A549 (cell line): ENCODE data around the gene SLF2. TPM values are rescaled to one million over a fixed set of nuclear protein-coding genes. Genes with fewer than 3 reads are reported as not detected.

Experiments used
- ATAC-seq, 2 experiments: fragments of 200-7000 bp in 1 of 2; fragments of >200 bp in 1 of 2; cut with Nextera tagmentation in 1 of 2; cut with Tn5 transposase in 1 of 2; 3 replicates each; pipeline versions ENCODE4 v1.8.0 to v1.9.1; 2018 to 2020; ENCODE audit warnings: mild to moderate bottlenecking in 1 of 2, moderate library complexity in 1 of 2
- CTCF ChIA-PET: fragments of 300-600 bp; sonication (Branson Sonifier 250); formaldehyde crosslinking; extraction: SDS; loops from one replicate; lab custom pipeline; 2021; ENCODE audit warnings: antibody characterized with exemption, inconsistent platforms; lab: Yijun Ruan, JAX
- POLR2A ChIA-PET: fragments of 350-600 bp; formaldehyde crosslinking; extraction: SDS; loops from one replicate; lab custom pipeline; 2021; ENCODE audit warnings: antibody characterized with exemption, inconsistent platforms; lab: Yijun Ruan, JAX
- DNase-seq, 2 experiments: peaks; one replicate each; pipeline versions ENCODE4 v3.0.0 to v3.0.0-alpha.2; 2011 to 2016; ENCODE audit warnings: low read depth in 1 of 2, low spot score in 1 of 2
- FAIRE-seq: peaks from 2 replicates; lab custom pipeline; 2011; peaks lifted over from hg19 to GRCh38; lab: Jason Lieb, UNC
- H3K27ac ChIP-seq, 2 experiments: fragments of >200 bp; sonication (Bioruptor Twin); formaldehyde crosslinking; 3 replicates each; pipeline ENCODE4 v1.5.1; 2016 to 2017
- H3K4me1 ChIP-seq: fragments of >200 bp; sonication (Bioruptor Twin); formaldehyde crosslinking; 3 replicates; pipeline ENCODE4 v1.6.1; 2016
- H3K4me2 ChIP-seq: fragments of >200 bp; sonication (Bioruptor Twin); formaldehyde crosslinking; 3 replicates; pipeline ENCODE4 v1.6.1; 2016
- H3K4me3 ChIP-seq: fragments of >200 bp; sonication (Bioruptor Twin); formaldehyde crosslinking; 3 replicates; pipeline ENCODE4 v1.5.1; 2016
- H3K9me3 ChIP-seq: fragments of >200 bp; sonication (Bioruptor Twin); formaldehyde crosslinking; 3 replicates; pipeline ENCODE4 v1.6.1; 2016
- ATOH8 ChIP-seq: fragments of 250-450 bp; sonication (Bioruptor Pico); IDR thresholded peaks from 2 replicates; pipeline ENCODE4 v1.5.0; 2020; ENCODE audit warnings: low read depth, mild to moderate bottlenecking, moderate library complexity
- CEBPB ChIP-seq, 2 experiments: fragments of >200 bp in 1 of 2; sonication (Bioruptor Twin) in 1 of 2; formaldehyde crosslinking in 1 of 2; IDR thresholded peaks; 2 replicates each; pipeline ENCODE4 v1.6.1; 2012 to 2016
- CHD4 ChIP-seq: fragments of 200-600 bp; sonication (generic); IDR thresholded peaks from 2 replicates; pipeline ENCODE4 v1.6.1; 2016; ENCODE audit warnings: antibody characterized with exemption, mild to moderate bottlenecking, borderline replicate concordance
- CTCF ChIP-seq: fragments of >200 bp; sonication (Bioruptor Twin); formaldehyde crosslinking; IDR thresholded peaks from 3 replicates; pipeline ENCODE4 v1.5.1; 2016
- EHMT2 ChIP-seq: fragments of 200-600 bp; sonication (generic); IDR thresholded peaks from 2 replicates; pipeline ENCODE4 v1.6.1; 2016; ENCODE audit warnings: antibody characterized with exemption, low read depth, mild to moderate bottlenecking, moderate library complexity
- FOSB ChIP-seq: fragments of 250-450 bp; sonication (Bioruptor Pico); IDR thresholded peaks from 2 replicates; pipeline ENCODE4 v1.5.0; 2020; ENCODE audit warnings: mild to moderate bottlenecking, moderate library complexity
- GATA3 ChIP-seq: IDR thresholded peaks from 2 replicates; pipeline ENCODE4 v1.6.1; 2012; ENCODE audit warnings: borderline replicate concordance
- HEYL ChIP-seq: fragments of 250-450 bp; sonication (Bioruptor Pico); IDR thresholded peaks from 2 replicates; pipeline ENCODE4 v1.8.0; 2021; ENCODE audit warnings: mild to moderate bottlenecking, moderate library complexity
- HOXB13 ChIP-seq: fragments of 250-450 bp; sonication (Bioruptor Pico); IDR thresholded peaks from 2 replicates; pipeline ENCODE4 v1.5.0; 2020; ENCODE audit warnings: low read depth, mild to moderate bottlenecking, moderate library complexity
- JUN ChIP-seq, 2 experiments: fragments of >200 bp; sonication (Bioruptor Twin); formaldehyde crosslinking; IDR thresholded peaks; 2 replicates in 1 of 2; 3 replicates in 1 of 2; pipeline ENCODE4 v1.6.1; 2016 to 2017
- MAFK ChIP-seq: fragments of 450-650 bp; IDR thresholded peaks from 2 replicates; pipeline ENCODE4 v1.6.1; 2014; ENCODE audit not compliant: partially characterized antibody
- RAD21 ChIP-seq, 2 experiments: fragments of >200 bp in 1 of 2; sonication (Bioruptor Twin) in 1 of 2; formaldehyde crosslinking in 1 of 2; IDR thresholded peaks in 1 of 2; conservative IDR thresholded peaks in 1 of 2; 2 replicates in 1 of 2; 3 replicates in 1 of 2; pipeline ENCODE4 v1.6.1; 2012 to 2018; ENCODE audit warnings: inconsistent platforms in 1 of 2
- RCOR1 ChIP-seq: fragments of 150-350 bp; IDR thresholded peaks from 2 replicates; pipeline ENCODE4 v1.6.1; 2014; ENCODE audit warnings: antibody characterized with exemption, low read length, low read depth
- RNF2 ChIP-seq: fragments of 200-600 bp; sonication (generic); IDR thresholded peaks from 2 replicates; pipeline ENCODE4 v1.6.1; 2016; ENCODE audit warnings: low read depth, mild to moderate bottlenecking, antibody characterized with exemption, moderate library complexity, borderline replicate concordance
- TP53 ChIP-seq: fragments of 250-450 bp; sonication (Bioruptor Pico); IDR thresholded peaks from 2 replicates; pipeline ENCODE4 v1.5.0; 2021; ENCODE audit warnings: mild to moderate bottlenecking, moderate library complexity
- ZC3H11A ChIP-seq: fragments of 450-650 bp; IDR thresholded peaks from 2 replicates; pipeline ENCODE4 v1.6.1; 2014; ENCODE audit warnings: antibody characterized with exemption, mild to moderate bottlenecking
- ZFP36 ChIP-seq: fragments of 450-650 bp; IDR thresholded peaks from 2 replicates; pipeline ENCODE4 v1.6.1; 2014; ENCODE audit warnings: borderline replicate concordance; ENCODE audit not compliant: partially characterized antibody
- WGBS: methylation state at CpG from one replicate; pipeline ENCODE4 v1.1.6; 2017; ENCODE audit errors: missing lambda C conversion rate; 5-methylcytosine and 5-hydroxymethylcytosine counted together
- polyA plus RNA-seq, 4 experiments: library from polyadenylated mRNA; depleted of rRNA in 3 of 4; stranded (reverse); fragments of >200 nt; fragmentation: RNase III in 1 of 4; extraction: RNeasy Plus Mini Kit Qiagen cat#74134 plus additional on column Dnase treatment in 1 of 4; gene quantifications; 2 replicates in 3 of 4; 3 replicates in 1 of 4; pipeline ENCODE4 v1.2.3, GENCODE V29; 2011 to 2017
- TF ChIP-seq, protein P1 (sequence below): fragments of 250-450 bp; sonication (Bioruptor Pico); IDR thresholded peaks from 2 replicates; pipeline ENCODE4 v1.5.0; 2021; ENCODE audit warnings: mild to moderate bottlenecking, moderate library complexity, borderline replicate concordance
- TF ChIP-seq, protein P2 (sequence below): fragments of >200 bp; sonication (Bioruptor Twin); formaldehyde crosslinking; IDR thresholded peaks from 2 replicates; pipeline ENCODE4 v1.6.1; 2016

SLF2 gene
- polyA plus RNA-seq, 2 of the 4 experiments (the other 2 are of a cell fraction), result 13.0 to 16.6 TPM

DNA sequence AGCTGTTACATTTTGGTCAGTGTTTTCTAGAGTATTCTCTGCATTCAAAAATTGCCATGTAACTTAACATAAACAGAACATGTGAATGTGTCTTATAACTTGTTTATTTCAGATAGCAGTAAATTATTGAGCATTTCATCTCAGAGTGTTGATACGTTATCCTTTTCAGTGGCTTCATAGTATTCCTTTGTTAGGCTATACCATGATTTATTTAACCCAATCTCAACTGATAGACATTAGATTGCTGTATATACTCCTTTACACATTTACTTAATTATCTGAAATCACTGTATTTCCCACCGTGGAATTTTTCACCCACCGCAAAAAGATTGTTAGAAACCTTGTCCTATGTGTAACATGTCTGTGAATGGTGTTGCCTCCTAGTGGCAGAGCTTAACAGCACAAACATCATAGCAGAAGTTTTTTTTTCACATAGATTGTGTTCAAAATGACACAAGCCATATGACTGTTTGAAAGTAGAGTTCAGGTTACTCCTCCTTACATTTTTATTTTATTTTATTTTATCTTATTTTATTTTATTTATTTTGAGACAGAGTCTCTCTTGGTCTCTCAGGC is 21.4 kb downstream of the SLF2 start:
- no peak overlapping the region for H3K4me3 ChIP-seq
- no peak for TF ChIP-seq JUN (IDR thresholded peaks at IDR 0.05)
- TF ChIP-seq CTCF, result peak; percentile 54
- 0 out of 5 replicates have a peak, but pooled peaks of 1 of the 2 experiments have one; percentile 14 for TF ChIP-seq RAD21 (conservative IDR thresholded peaks at IDR 0.05 in 1 of 2, IDR thresholded peaks at IDR 0.05 in 1 of 2)
- FAIRE-seq, result no peak
- no peak overlapping the region for H3K27ac ChIP-seq
- ATAC-seq, result peak; percentile 39 to 52; a peak in 1 of 6 replicates
- no peak overlapping the region for H3K4me2 ChIP-seq
- WGBS, result 96% methylated on average over 3 of the region's 3 CpGs
- CTCF ChIA-PET, result interaction anchor here (0.5 to 1.6 kb wide), 7 partner anchors 9 to 35 kb away, joined by 3 to 5 read pairs (median 3); partner anchors contain the start of gene SLF2
- POLR2A ChIA-PET, result no interaction called here
- DNase-seq, result peak in 1 of 2 experiments; percentile 39
- H3K9me3 ChIP-seq, result no peaks in the 10 kb centered on the region
- H3K4me1 ChIP-seq, result no peaks in the 10 kb centered on the region

DNA sequence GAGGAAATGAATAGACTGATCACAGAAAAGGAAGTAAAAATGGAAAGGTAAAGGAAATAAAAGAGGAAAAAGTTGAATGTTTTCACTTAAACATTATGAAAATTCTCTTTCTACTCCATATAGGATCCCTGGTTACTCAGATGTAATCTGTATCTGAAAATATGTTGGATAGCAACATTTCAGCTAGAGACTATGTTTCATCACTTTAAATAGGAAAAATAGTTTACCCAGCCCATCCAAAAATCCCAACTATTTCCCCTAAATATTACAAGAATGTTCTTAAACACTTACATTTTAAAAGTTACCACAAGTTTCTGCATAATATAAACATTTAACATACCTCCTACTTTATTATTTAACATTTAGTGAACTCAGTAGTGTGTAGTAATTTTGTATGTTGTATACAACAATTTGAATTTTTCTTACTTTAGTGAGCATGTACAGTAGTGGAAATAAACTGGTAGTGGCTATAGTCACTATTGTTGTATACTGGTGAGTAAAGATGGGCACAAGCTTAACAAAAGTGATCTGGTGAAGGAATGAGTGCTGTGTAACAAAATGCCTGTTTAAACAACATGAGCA is 27.1 kb downstream of the SLF2 start:
- POLR2A ChIA-PET, result interaction anchor here (1.2 kb wide), 1 partner anchor 27 kb away, joined by 4 read pairs; the partner anchor contains the start of gene SLF2
- Histone ChIP-seq H3K4me2 (no peak overlapping the region), H3K4me1 (no peaks in the 10 kb centered on the region), H3K9me3 (no peaks in the 10 kb centered on the region), H3K4me3 (no peak overlapping the region), H3K27ac (no peak overlapping the region)
- DNase-seq (no peak), ATAC-seq (no peak), FAIRE-seq (no peak)
- CTCF ChIA-PET, result interaction anchor here (1.0 kb wide), 1 partner anchor 9 kb away, joined by 3 read pairs; no protein-coding TSS in a partner anchor
- TF ChIP-seq FOSB (CRISPR knock-in tag) (no peak), RCOR1 (no peak), ZC3H11A (no peak), TP53 (no peak), CHD4 (no peak), GATA3 (no peak), HEYL (CRISPR knock-in tag) (no peak), MAFK (no peak), RNF2 (no peak), EHMT2 (no peak)
- TF ChIP-seq, protein P1, sequence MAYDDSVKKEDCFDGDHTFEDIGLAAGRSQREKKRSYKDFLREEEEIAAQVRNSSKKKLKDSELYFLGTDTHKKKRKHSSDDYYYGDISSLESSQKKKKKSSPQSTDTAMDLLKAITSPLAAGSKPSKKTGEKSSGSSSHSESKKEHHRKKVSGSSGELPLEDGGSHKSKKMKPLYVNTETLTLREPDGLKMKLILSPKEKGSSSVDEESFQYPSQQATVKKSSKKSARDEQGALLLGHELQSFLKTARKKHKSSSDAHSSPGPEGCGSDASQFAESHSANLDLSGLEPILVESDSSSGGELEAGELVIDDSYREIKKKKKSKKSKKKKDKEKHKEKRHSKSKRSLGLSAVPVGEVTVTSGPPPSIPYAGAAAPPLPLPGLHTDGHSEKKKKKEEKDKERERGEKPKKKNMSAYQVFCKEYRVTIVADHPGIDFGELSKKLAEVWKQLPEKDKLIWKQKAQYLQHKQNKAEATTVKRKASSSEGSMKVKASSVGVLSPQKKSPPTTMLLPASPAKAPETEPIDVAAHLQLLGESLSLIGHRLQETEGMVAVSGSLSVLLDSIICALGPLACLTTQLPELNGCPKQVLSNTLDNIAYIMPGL, result no peak

DNA sequence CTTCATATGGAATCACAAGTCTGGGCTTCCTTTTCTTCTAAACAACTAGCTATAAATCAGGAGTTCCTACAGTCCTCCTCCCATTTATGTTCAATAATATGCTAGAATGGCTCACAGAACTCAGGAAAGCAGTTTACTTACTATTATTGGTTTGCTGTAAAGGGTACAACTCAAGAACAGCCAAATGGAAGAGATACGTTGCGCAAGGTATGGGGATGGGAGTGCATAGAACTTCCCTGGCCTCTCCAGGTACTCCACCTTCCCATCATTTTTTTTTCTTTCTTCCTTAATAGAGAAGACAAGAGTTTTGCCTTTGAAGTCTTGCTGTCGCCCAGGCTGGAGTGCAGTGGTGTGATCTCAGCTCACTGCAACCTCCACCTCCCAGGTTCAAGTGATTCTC is 29.5 kb downstream of the SLF2 start:
- H3K9me3 ChIP-seq, result no peaks in the 10 kb centered on the region
- no peak overlapping the region for H3K4me3 ChIP-seq
- no peak for ATAC-seq
- POLR2A ChIA-PET, result no interaction called here
- peak in 1 of 2 experiments; percentile 62; a peak in 2 of 4 replicates for TF ChIP-seq CEBPB (IDR thresholded peaks at IDR 0.05)
- no peak for TF ChIP-seq HOXB13 (CRISPR knock-in tag)
- TF ChIP-seq, protein P2, sequence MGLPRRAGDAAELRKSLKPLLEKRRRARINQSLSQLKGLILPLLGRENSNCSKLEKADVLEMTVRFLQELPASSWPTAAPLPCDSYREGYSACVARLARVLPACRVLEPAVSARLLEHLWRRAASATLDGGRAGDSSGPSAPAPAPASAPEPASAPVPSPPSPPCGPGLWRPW, result no peak
- no peak for TF ChIP-seq ATOH8
- no peak for TF ChIP-seq ZFP36
- H3K4me2 ChIP-seq, result no peak overlapping the region
- no peak for FAIRE-seq
- 94% methylated on average over 3 of the region's 3 CpGs for WGBS
- no peaks in the 10 kb centered on the region for H3K4me1 ChIP-seq
- H3K27ac ChIP-seq, result no peak overlapping the region
- CTCF ChIA-PET, result interaction anchor here (1.2 kb wide), 1 partner anchor 33 kb away, joined by 3 read pairs; no protein-coding TSS in a partner anchor
- no peak for DNase-seq
